Transverse colon (tissue), 4 donors: ENCODE data around the gene DSCAM. TPM values are rescaled to one million over a fixed set of nuclear protein-coding genes. Genes with fewer than 3 reads are reported as not detected.

ENCODE experiments used
- DNase-seq: peaks from one replicate; pipeline ENCODE4 v3.0.0-alpha.2; 2019
- H3K27ac ChIP-seq, 4 donors: fragments of 200-600 bp; sonication (generic); 2 replicates each; pipeline ENCODE4 v1.5.1; 2016 to 2018; ENCODE audit warnings: inconsistent platforms in 4 of 4
- H3K27me3 ChIP-seq: fragments of 200-600 bp; sonication (generic); 2 replicates; pipeline ENCODE4 v1.5.1; 2017; ENCODE audit warnings: inconsistent platforms
- H3K36me3 ChIP-seq, 4 donors: fragments of 200-600 bp; sonication (generic); 2 replicates each; pipeline ENCODE4 v1.5.1; 2017 to 2019; ENCODE audit warnings: inconsistent platforms in 4 of 4
- H3K4me1 ChIP-seq, 4 donors: fragments of 200-600 bp; sonication (generic); 2 replicates each; pipeline ENCODE4 v1.5.1; 2017 to 2020; ENCODE audit warnings: inconsistent platforms in 4 of 4
- H3K4me3 ChIP-seq, 4 donors: fragments of 200-600 bp; sonication (generic); 1 replicate in 1 of 4; 2 replicates in 3 of 4; pipeline versions ENCODE4 v1.5.1 to v1.6.1; 2017 to 2019; ENCODE audit warnings: inconsistent platforms in 4 of 4
- H3K9me3 ChIP-seq, 2 donors: fragments of 200-600 bp; sonication (generic); 2 replicates each; pipeline ENCODE4 v1.5.1; 2017 to 2019; ENCODE audit warnings: inconsistent platforms in 2 of 2
- EP300 ChIP-seq: sonication (generic); formaldehyde crosslinking; IDR thresholded peaks from one replicate; pipeline ENCODE4 v1.6.1; 2017; ENCODE audit warnings: antibody characterized with exemption, low read depth
- POLR2A ChIP-seq: fragments of 450-650 bp; IDR thresholded peaks from one replicate; pipeline ENCODE4 v1.6.1; 2016; ENCODE audit warnings: antibody characterized with exemption, mild to moderate bottlenecking, moderate library complexity
- POLR2AphosphoS5 ChIP-seq, 3 donors: sonication (generic); formaldehyde crosslinking; IDR thresholded peaks; one replicate each; pipeline ENCODE4 v1.6.1; 2016; ENCODE audit warnings: antibody characterized with exemption in 3 of 3
- WGBS, 2 donors: methylation state at CpG; one replicate each; pipeline ENCODE4 v1.1.5; 2018; ENCODE audit warnings: low coverage in 1 of 2; 5-methylcytosine and 5-hydroxymethylcytosine counted together
- in situ Hi-C, 4 donors: fragments of 200-750 bp; cut with MboI; loops; one replicate each; pipeline versions ENCODE4 v1.15.0 to v1.15.1; 2017; ENCODE audit warnings: low sequenced_read_pairs in 3 of 4, low pct_ligation_motif_present in 1 of 4, low pct_unique_long_range_greater_than_20kb in 1 of 4
- intact Hi-C: fragments of 100-400 bp; cut with DNase I; formaldehyde crosslinking; loops from one replicate; pipeline ENCODE4 v1.15.1; 2023; ENCODE audit warnings: low total_unique reads
- total RNA-seq, 4 donors: library from RNA; depleted of rRNA; stranded (reverse); fragments of >200 nt; gene quantifications; one replicate each; pipeline ENCODE4 v1.1.0, GENCODE V29; 2016
- TF ChIP-seq, protein P1 (sequence below), 5 experiments: fragments of 200-600 bp in 3 of 5; fragments of 450-650 bp in 2 of 5; sonication (generic) in 3 of 5; IDR thresholded peaks; 1 replicate in 2 of 5; 2 replicates in 3 of 5; pipeline ENCODE4 v1.5.1; 2016 to 2017; ENCODE audit warnings: antibody characterized with exemption in 5 of 5, inconsistent platforms in 3 of 5, mild to moderate bottlenecking in 2 of 5, moderate library complexity in 1 of 5

The DSCAM gene
- total RNA-seq, 4 donors from 2014 or later: 0.16 TPM; not detected in 3

DNA sequence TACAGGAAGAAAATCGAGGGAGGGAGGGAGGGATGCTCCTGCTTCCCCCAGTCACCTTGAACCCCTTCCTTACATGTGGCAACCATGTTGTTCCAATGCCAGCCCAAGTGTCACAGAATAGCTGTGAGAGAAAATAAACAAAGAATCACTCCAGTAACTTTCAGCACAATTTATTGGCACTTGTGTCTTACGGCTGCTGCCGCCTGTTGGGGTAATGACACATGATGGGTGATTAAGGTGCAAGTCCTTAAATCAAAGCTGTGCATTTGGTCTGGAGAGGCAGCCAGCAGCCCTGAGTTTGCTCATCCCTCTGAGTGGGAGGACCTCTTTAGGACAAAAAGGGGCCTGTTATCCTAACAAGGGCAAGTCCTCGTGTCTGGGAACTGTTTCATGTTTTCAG lies 602.0 kb downstream of the DSCAM start:
- intact Hi-C loops: no loop called here
- H3K36me3 ChIP-seq: no peaks in the 10 kb centered on the region
- no peaks in the 10 kb centered on the region for H3K9me3 ChIP-seq
- H3K27me3 ChIP-seq: no peaks in the 10 kb centered on the region
- no peaks in the 10 kb centered on the region for H3K4me1 ChIP-seq
- DNase-seq: no peak
- no peak for TF ChIP-seq EP300
- TF ChIP-seq POLR2A: no peak
- TF ChIP-seq, protein P1, sequence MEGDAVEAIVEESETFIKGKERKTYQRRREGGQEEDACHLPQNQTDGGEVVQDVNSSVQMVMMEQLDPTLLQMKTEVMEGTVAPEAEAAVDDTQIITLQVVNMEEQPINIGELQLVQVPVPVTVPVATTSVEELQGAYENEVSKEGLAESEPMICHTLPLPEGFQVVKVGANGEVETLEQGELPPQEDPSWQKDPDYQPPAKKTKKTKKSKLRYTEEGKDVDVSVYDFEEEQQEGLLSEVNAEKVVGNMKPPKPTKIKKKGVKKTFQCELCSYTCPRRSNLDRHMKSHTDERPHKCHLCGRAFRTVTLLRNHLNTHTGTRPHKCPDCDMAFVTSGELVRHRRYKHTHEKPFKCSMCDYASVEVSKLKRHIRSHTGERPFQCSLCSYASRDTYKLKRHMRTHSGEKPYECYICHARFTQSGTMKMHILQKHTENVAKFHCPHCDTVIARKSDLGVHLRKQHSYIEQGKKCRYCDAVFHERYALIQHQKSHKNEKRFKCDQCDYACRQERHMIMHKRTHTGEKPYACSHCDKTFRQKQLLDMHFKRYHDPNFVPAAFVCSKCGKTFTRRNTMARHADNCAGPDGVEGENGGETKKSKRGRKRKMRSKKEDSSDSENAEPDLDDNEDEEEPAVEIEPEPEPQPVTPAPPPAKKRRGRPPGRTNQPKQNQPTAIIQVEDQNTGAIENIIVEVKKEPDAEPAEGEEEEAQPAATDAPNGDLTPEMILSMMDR (IDR thresholded peaks at IDR 0.05): no peak
- TF ChIP-seq POLR2AphosphoS5 (IDR thresholded peaks at IDR 0.05): no peak
- H3K4me3 ChIP-seq: no peak overlapping the region
- H3K27ac ChIP-seq: no peak overlapping the region
- in situ Hi-C loops: no loop called here
- 37% methylated on average over 4 of the region's 4 CpGs; no CpG with 5 or more reads in 1 of the 2 donors for WGBS, 2 donors

DNA sequence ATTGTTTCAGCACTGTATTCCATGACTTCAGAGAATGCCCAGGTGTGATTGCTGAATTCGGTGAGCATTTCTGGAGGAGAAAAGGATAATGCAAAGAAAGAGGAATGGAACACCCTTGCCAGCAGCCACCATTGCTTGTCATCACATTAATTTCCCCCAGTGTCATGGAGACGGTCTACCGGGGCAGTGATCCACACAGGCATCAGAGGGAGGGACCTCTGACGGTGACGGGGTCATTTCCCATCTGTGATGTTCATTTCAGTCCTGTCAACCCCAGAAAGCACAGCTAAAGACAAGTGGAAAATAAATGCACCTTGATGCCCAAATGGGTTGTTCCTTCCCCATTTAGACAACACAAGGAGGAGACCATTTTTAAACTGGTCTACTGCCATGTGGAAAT lies 603.3 kb downstream of the DSCAM start:
- DNase-seq: no peak
- intact Hi-C loops: no loop called here
- H3K27me3 ChIP-seq: no peaks in the 10 kb centered on the region
- TF ChIP-seq EP300: no peak
- no peak for TF ChIP-seq POLR2A
- no peak for TF ChIP-seq POLR2AphosphoS5 (IDR thresholded peaks at IDR 0.05)
- TF ChIP-seq, protein P1 (IDR thresholded peaks at IDR 0.05): no peak
- H3K4me1 ChIP-seq: no peaks in the 10 kb centered on the region
- WGBS, 2 donors: 86% methylated on average over 4 to 5 of the region's 5 CpGs
- no peaks in the 10 kb centered on the region for H3K9me3 ChIP-seq
- in situ Hi-C loops: no loop called here
- no peak overlapping the region for H3K4me3 ChIP-seq
- no peaks in the 10 kb centered on the region for H3K36me3 ChIP-seq
- no peak overlapping the region for H3K27ac ChIP-seq

DNA sequence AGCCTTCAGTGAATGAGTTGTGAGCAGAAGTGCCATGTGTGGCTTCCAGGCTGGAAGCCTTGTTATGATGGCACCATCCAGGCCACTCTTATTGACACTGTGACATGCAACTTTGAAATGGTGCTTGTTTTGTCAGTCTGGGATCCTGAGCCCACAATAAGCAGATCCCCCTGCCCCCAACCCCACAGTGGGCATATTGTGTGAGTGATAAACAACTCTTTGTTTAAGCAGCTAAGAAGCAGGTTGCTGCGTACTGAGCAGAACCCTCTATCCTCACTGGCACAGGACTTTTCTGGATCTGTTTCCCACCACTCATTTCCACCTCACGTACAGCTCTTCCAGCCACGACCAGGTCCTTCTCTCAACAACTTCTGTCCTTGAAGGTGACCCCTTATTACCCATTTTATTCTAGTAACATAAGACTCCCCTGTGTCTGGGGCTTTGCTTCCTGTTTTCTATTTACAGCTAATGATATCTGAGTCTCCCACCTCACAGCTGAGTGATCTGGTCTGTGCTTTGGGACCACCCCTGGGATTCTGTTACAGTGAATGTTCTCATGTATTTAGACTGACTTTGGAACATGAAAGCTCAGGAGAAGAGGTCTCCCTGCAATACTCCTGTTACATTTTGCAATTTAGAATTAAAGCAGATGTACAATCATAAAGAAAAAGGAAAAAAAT lies 604.2 kb downstream of the DSCAM start:
- Histone ChIP-seq H3K27ac (no peak overlapping the region), H3K4me3 (no peak overlapping the region), H3K27me3 (no peaks in the 10 kb centered on the region), H3K4me1 (no peaks in the 10 kb centered on the region), H3K9me3 (no peaks in the 10 kb centered on the region), H3K36me3 (no peaks in the 10 kb centered on the region)
- intact Hi-C loops: no loop called here
- WGBS, 2 donors: 67 to 79% methylated on average over 2 to 3 of the region's 3 CpGs
- DNase-seq: no peak
- in situ Hi-C loops: no loop called here
- TF ChIP-seq, protein P1 (IDR thresholded peaks at IDR 0.05): no peak
- no peak for TF ChIP-seq POLR2AphosphoS5 (IDR thresholded peaks at IDR 0.05)
- TF ChIP-seq EP300: no peak
- no peak for TF ChIP-seq POLR2A

DNA sequence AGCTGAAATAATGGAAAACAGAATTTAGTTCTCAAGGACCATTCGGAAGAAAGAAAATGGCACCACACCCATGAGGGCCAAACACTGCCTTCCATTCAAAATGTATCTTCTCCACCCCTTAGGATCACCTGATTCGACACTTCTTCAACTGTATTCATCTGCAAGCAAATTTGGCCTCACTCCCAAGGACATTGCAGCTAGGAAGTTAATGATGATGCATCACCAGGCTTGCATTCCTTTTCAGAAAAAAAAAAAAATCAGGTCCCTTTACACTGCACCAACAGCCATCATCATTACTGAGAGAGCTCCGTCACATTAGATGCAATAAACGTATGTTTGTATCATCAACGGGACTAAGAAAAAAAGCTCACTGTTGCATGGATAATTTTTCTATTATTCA lies 611.4 kb downstream of the DSCAM start:
- no peaks in the 10 kb centered on the region for H3K36me3 ChIP-seq
- 63 to 74% methylated on average over 4 to 5 of the region's 5 CpGs for WGBS, 2 donors
- no peaks in the 10 kb centered on the region for H3K4me1 ChIP-seq
- H3K9me3 ChIP-seq: no peaks in the 10 kb centered on the region
- TF ChIP-seq POLR2AphosphoS5 (IDR thresholded peaks at IDR 0.05) (no peak), POLR2A (no peak), EP300 (no peak)
- TF ChIP-seq, protein P1 (IDR thresholded peaks at IDR 0.05): no peak
- in situ Hi-C loops: no loop called here
- no peaks in the 10 kb centered on the region for H3K27me3 ChIP-seq
- no peak overlapping the region for H3K27ac ChIP-seq
- no peak overlapping the region for H3K4me3 ChIP-seq
- DNase-seq: no peak
- intact Hi-C loops: no loop called here
